GM12873 (cell line): ENCODE data around the gene GFAP.

Source experiments
- CTCF ChIP-seq: IDR thresholded peaks from 2 replicates; pipeline ENCODE4 v1.5.1; 2012; ENCODE audit warnings: low read depth, mild to moderate bottlenecking, moderate library complexity, low read length, control low read depth; ENCODE audit not compliant: insufficient read depth; ENCODE audit errors: missing control alignments

GFAP gene

GRCh38 chr17:44922746-44923470, 7.6 kb upstream of the GFAP start:
- TF ChIP-seq CTCF, result no peak

- no peak for TF ChIP-seq CTCF
These were observed 6.8 kb upstream of the GFAP start for GRCh38 chr17:44922136-44922535.

GRCh38 chr17:44921122-44921882, 6.0 kb upstream of the GFAP start:
- TF ChIP-seq CTCF, result no peak

GRCh38 chr17:44920565-44920940, 5.3 kb upstream of the GFAP start:
- no peak for TF ChIP-seq CTCF

- peak; percentile 89 for TF ChIP-seq CTCF
These were observed 4.7 kb upstream of the GFAP start for GRCh38 chr17:44919885-44920564.

GRCh38 chr17:44919411-44919810, 4.1 kb upstream of the GFAP start:
- TF ChIP-seq CTCF, result no peak

- no peak for TF ChIP-seq CTCF
These were observed 2.7 kb upstream of the GFAP start for GRCh38 chr17:44918006-44918405.
